HG02571 (cell line): ENCODE results near the gene NDUFAF3.
A peak's percentile ranks its signal among the peaks of the same experiment; 100 is the strongest.
"Not testable (repeated sequence)": the region's sequence is repeated elsewhere in the genome, so short reads cannot be mapped to it uniquely, and the experiment has no call there.

Experiments
- ATAC-seq: cut with Tn5 transposase; IDR thresholded peaks from one replicate; pipeline ENCODE4 v1.9.1; 2021; ENCODE audit warnings: mild to moderate bottlenecking, moderate library complexity; ENCODE audit not compliant: unreplicated experiment

The NDUFAF3 gene

DNA sequence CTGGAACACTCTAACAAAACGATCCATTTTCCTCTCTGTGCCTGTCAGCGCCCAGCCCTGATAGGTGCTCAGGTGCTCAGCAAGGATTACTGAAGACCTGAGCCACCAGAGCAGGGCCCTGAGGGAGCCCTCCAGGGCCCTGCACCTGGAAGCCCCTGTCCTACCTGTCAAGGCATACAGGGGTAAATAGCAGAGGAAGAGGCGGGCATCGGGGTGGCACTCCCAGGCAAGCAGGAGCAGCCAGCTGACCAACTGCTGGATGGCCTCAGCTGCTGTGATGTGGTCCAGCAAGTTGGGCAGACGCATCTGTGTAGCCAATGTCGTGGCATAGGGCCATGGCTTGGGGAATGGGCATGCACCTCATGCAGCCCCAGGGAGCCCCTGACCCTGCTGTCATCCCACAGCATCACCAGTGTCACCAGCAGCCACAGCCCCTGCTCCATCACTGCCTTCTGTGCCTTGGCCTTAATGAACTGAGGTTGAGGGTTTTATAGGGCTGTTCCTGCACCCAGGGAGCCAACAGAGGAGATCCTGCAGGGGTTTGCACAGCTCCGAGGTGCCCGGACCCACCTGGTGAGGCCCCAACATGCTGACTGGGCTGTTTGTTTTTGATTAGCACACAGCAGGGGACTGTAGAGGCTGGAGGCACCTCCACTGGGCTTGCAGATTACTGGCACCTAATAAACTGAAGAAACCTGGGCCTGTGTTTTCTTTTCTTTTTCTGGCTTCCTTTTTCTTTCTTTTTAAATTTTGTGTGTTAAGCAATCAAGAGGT lies 22.6 kb upstream of the NDUFAF3 start:
- no peak for ATAC-seq

DNA sequence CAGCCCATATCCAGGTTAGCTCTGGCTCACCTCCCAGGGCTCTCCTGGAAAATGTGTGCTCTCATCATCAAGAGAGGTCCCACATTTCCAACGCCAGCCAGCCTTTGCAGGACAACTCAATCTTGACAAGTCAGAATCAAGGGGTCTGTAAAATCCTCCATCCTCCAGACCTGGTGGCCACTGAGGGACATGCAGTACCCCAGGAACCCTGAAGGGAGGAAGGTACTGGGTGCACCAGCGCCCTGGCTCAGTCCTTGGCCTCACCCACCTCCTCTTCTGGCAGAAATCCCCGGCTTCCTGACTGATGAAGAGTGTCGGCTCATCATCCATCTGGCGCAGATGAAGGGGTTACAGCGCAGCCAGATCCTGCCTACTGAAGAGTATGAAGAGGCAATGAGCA lies 20.8 kb upstream of the NDUFAF3 start:
- no peak for ATAC-seq

DNA sequence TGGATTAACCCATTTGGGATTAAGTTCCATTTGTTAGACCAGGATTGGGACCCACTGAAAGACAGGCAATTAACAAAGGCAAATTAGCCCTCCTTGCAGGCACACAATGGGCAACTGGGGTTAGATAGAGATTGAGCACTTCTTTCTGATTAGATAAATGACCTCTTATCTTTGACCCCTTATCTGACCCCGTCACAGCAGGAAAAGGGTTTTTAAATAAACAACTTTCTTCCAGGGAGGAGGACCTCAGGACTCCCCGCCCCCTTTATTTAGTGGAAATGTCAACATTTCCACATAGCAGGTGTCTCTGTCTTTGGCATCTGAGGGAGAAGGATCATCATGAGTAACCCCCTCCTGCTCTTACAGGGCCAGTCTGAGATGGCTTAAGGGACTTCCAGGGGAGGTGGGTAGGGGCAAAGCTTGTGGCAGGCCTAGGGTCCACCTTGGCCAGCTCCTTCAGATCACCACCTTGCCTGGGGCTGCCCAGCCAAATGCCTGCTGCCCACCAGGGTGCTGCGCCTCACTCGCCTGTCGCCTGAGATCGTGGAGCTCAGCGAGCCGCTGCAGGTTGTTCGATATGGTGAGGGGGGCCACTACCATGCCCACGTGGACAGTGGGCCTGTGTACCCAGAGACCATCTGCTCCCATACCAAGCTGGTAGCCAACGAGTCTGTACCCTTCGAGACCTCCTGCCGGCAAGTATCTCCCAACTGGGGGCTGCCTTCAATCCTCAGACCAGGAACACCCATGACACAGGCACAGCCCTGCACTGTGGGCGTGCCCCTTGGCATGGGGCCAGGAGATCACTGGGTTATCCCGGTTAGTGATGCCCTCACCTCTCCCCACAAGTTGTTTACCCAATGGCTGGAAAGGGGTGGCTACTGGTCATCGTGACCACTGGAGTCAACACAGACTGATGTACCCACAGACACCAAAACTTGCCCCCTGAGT lies 17.3 kb upstream of the NDUFAF3 start:
- no peak for ATAC-seq

DNA sequence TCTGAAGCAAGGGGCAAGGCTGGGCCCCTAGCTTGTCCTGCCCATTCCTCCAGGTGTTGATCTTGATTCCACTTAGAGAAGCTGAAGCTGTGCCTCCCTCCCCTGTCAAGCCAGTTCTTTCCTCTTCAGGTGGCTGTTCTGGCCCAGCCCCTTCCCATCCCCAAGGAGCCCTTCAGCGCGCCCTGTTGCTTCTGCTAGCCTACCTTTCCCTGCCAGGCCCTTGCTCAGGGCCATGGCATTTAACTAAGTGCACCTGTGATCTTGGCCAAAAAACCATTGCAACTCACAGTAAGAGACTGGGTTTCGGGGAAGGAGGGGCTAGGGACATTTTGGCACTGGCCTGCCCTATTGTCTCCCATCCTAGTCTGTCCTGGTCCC lies 16.6 kb upstream of the NDUFAF3 start:
- no peak for ATAC-seq

DNA sequence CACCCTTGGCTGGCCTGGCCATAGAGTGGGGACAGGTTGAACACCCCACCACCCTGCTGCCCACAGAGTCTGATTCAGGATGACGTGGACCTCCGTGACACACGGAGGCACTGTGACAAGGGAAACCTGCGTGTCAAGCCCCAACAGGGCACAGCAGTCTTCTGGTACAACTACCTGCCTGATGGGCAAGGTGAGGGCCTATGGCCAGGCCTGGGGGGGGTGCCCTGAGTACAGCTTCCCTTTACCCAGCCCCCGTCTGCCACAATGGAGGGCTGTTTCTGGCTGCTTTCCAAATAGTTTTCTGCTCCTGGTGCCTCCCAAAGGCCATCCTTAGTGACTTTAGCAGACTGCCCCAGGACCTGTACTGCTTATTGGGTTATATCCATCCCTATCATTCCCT lies 15.9 kb upstream of the NDUFAF3 start:
- no peak for ATAC-seq

DNA sequence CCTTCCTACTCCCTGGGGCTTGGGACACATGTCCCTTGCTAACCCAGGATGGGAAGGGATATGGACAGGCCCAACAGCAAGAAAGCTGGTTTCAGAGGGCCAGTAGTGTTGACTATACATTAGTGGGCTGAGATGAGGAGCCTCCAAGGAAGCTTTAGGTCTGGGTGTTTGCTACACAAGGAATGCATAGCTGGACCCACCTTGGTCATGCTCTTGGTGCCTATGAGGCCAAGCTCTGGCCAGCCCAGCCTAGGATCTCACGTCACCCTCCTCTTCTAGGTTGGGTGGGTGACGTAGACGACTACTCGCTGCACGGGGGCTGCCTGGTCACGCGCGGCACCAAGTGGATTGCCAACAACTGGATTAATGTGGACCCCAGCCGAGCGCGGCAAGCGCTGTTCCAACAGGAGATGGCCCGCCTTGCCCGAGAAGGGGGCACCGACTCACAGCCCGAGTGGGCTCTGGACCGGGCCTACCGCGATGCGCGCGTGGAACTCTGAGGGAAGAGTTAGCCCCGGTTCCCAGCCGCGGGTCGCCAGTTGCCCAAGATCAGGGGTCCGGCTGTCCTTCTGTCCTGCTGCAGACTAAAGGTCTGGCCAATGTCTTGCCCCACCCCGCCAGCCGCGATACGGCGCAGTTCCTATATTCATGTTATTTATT lies 15.4 kb upstream of the NDUFAF3 start:
- peak; percentile 6 for ATAC-seq

DNA sequence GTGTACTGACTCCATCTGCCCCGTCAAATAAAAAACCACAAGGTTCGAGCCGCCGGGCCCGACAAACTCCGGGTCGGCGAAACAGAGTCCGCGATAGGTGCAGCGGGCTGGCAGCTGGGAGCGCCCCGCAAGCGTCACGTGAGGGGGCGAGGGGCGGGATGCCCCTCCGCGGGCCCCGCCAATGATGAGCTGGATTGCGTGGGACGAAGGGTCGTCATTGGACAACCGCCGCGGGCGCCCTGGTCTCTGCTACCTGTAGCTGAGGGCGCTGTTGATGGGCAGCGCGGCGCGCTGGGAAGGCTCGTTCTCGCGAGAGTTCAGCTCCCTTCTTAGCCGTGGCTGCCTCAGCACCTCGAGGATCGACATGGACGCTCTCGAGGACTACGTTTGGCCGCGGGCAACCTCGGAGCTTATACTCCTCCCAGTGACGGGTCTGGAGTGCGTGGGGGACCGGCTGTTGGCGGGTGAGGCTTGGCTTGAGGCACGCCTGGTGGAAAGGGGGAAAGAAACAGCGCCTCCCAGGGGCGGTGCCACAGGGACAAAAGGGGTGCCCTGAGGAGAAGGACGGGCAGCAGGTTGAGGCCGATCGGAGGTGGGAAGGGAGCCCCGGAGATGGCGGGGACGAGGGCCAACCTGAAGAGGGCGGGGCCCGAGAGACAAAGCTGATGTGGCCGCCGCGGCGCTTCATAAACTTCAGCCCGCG lies 14.7 kb upstream of the NDUFAF3 start, which contains the start of gene WDR6:
TSS of gene WDR6 (plus strand) at position 324 of the 703 bp plus-strand sequence. CDS start at position 365, 41 bp downstream.
- peak; percentile 85 for ATAC-seq

DNA sequence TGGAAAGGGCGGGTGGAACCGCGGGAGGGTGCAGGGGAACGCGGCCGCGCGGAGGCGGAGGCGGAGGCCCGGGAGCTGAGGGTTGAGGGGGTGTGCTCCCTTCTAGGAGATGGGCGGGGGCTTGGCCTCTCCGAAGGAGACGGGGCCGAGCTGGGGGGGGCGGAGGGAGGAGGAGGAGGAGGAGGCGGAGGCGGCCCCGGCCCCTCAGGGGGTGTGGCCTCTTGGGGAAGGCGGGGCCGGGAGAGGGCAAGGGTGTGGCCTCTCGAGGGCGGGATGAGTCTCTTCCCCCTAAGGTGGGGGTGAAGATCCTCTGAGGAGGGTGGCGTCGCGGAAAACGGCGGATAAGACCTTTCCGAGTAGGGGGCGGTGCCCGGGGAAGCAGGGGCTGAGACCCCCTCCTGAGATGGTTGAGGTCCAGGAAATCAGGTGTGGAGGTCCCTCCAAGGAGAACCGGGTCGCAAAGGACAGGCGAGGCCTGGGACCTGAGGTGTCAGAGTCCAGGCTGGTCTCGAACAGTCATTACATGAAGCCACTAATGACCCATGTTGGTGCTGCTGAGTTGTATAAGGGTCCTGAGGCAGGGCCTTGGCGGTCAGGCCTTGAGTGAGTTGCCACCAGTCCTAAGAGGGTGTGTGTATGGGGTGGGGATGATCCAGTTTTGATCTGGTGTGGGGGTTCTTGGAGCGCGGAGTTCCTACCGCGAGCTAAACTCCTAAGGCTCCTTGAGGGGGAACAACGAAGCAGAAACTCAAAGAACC lies 14.0 kb upstream of the NDUFAF3 start:
- peak; percentile 36 for ATAC-seq

DNA sequence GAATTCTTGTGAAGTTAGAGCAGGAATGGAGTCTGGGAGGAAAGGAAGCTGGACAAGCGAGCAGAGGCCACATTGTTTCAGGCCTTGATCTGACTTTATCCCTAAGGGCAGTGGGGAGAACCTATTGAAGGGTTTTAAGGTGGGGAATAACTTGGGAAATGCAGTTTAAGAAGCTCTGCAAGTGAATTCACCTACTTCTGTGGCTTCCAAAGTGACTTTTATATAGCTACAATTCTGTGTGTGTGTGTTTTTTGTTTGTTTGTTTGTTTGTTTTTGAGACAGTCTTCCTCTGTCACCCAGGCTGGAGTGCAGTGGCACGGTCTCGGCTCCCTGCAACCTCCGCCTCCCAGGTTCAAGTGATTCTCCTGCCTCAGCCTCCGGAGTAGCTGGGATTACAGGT lies 13.3 kb upstream of the NDUFAF3 start:
- ATAC-seq: not testable (repeated sequence)

DNA sequence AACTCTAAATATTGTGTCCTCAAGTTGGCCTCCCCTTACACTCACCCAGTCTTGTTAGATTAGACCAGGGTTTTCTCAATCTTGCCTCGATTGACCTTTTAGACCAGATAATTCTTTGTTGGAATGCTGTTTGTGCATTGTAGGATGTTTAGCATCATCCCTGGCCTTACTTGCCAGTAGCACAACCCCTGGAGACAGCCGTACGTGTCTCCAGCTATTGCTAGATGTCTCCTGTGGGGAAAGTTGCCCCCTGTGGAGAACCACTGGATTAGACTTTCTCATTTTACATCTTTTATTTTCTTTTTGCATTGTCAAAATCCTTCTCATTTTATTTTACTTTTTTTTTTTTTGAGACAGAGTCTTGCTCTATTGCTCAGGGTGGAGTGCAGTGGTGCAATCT lies 12.5 kb upstream of the NDUFAF3 start:
- ATAC-seq: no peak

DNA sequence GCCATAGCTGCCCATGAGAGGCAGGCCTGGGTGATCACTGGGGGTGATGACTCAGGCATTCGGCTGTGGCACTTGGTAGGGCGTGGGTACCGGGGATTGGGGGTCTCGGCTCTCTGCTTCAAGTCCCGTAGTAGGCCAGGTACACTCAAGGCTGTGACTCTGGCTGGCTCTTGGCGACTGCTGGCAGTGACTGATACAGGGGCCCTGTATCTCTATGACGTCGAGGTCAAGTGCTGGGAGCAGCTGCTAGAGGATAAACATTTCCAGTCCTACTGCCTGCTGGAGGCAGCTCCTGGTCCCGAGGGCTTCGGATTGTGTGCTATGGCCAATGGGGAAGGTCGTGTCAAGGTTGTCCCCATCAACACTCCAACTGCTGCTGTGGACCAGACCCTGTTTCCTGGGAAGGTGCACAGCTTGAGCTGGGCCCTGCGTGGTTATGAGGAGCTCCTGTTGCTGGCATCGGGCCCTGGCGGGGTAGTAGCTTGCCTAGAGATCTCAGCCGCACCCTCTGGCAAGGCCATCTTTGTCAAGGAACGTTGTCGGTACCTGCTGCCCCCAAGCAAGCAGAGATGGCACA lies 9.4 kb upstream of the NDUFAF3 start:
- no peak for ATAC-seq

DNA sequence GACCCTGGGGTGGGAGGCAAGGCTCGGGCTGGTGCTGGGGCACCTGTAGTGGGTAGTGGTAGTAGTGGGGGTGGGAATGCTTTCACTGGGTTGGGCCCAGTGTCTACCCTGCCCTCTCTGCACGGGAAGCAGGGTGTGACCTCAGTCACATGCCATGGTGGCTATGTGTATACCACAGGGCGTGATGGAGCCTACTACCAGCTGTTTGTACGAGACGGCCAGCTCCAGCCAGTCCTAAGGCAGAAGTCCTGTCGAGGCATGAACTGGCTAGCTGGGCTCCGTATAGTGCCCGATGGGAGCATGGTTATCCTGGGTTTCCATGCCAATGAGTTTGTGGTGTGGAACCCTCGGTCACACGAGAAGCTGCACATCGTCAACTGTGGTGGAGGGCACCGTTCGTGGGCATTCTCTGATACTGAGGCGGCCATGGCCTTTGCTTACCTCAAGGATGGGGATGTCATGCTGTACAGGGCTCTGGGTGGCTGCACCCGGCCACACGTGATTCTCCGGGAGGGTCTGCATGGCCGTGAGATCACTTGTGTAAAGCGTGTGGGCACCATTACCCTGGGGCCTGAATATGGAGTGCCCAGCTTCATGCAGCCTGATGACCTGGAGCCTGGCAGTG lies 8.7 kb upstream of the NDUFAF3 start:
- ATAC-seq: no peak

DNA sequence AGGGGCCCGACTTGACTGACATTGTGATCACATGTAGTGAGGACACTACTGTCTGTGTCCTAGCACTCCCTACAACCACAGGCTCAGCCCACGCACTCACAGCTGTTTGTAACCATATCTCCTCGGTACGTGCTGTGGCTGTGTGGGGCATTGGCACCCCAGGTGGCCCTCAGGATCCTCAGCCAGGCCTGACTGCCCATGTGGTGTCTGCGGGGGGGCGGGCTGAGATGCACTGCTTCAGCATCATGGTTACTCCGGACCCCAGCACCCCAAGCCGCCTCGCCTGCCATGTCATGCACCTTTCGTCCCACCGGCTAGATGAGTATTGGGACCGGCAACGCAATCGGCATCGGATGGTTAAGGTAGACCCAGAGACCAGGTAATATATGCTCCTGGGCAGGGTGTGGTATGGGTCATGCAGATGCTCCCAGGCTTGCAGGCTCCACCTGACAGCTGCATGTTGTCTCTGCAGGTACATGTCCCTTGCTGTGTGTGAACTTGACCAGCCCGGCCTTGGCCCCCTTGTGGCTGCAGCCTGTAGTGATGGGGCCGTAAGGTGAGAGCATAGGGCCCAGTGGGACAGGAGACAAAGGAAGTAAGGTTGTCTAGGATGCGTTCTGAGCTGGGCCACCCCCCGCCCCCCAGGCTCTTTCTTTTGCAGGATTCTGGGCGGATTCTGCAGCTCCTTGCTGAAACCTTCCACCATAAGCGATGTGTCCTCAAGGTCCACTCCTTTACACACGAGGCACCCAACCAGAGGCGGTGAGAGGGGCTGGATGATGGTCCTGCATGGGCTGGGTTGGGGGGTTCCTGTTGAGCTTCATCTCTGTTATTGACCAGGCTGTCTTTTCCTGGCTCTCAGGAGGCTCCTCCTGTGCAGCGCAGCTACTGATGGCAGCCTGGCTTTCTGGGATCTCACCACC lies 7.9 kb upstream of the NDUFAF3 start:
- no peak for ATAC-seq

DNA sequence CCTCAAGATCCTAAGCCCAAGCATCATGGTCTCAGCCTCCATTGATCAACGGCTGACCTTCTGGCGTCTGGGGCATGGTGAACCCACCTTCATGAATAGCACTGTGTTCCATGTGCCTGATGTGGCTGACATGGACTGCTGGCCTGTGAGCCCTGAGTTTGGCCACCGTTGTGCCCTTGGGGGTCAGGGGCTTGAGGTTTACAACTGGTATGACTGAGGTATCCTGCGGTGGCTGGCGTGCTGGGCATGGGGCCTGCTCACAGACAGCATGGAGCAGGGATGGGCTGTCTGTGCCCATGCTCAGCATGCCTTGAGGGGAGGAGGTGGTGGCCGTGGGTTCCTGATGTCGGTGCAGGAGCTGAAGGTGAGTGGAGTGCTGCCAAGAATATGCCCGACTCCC lies 6.8 kb upstream of the NDUFAF3 start:
- ATAC-seq: no peak

DNA sequence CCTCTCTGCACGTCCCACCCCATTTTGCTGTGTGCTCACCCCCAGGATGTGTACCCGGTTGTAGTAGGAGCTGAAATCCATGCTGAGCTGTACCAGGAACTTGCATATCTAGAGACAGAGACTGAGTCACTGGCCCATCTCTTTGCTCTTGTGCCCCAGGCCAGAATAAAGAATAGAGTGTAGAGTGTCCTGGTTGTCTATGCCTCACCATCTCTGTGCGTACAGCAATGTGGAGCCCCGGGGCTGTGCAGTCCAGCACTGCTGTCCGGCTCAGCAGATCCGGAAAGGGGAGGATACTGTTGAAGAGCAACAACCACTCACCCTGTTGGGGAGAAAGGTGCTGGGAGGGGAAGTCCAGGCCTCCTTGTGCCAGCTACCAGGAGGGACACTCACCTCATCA lies 6.2 kb upstream of the NDUFAF3 start:
- no peak for ATAC-seq

DNA sequence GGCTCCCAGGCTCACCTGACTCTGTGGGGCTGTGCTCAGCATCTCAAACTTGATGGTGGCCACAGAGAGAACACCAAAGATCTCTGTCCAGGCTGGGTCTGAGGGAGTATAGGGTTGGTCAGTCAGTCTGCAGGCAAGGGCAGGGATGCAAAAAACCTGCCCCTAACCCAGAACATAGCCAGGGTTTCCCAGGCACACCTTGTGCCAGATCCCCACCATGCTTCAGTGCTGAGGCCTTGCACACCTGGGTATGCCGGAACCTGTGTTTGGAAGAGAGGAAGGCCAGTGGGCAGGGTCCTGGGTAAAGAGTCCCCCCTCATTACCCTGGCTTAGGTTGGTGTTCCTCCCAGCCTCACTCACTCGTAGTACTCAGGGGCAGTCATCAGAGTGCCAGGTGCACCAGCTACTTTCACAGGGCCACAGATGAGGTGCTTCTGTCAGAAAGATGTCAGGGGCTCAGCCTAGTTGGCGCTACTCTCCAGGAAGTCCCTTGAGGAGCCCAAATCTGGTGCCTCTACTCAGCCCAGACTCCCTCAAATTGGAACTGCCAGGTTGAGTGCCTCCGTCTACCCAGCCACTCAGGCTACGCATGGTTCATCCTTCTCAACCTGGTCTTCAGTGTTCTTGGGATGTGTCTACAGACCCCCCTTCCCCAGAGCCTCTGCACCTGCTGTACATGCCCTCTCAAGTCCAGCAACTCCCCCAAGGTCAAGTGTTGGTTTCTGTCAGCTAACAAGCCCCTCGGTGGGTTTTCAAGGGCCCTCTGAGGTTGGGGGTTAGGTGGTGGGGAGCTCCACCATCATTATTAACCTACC lies 5.3 kb upstream of the NDUFAF3 start:
- no peak for ATAC-seq

DNA sequence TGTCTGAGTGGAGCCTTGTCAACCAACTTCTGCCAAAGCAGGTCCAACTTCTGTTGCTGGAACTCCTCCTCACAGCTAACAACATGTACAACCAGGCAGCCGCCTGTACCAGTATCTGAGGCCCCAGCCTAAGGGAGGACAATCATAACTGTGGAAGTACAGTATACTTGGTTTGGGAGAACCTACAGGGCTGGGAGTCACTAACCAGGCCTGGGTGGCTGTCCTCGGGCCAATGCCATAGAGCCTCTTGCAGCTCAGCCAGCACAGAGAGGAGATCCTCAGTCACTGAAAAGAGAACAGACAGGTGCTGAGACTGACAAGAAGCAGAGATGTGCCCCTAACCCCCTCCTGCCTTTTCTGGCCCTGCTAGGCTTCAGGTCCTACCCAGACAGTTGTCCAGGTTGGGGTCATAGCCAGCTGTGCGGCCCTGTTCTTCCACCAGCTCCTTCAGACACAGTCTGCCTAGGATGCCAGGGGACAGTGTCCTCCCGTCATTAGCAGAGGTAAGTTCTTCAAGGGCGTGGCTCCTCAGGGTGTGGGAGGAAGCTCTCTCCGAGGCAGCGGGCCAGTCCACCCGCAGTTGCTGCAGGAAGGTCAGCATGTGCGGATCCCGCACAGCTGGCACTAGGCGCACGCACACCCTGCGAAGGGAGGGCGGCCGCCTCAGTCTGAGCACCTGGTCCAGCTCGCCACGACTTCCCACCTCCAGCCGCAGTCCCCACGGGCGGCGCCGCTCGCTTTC lies 4.5 kb upstream of the NDUFAF3 start:
- no peak for ATAC-seq
